Skin of body (tissue), 2 donors: ENCODE measurements around the gene PPP1R12B. TPM values are rescaled to one million over a fixed set of nuclear protein-coding genes. Genes with fewer than 3 reads are reported as not detected.
"Not testable (repeated sequence)": the region's sequence is repeated elsewhere in the genome, so short reads cannot be mapped to it uniquely, and the experiment has no call there.

Source experiments
- DNase-seq: peaks from one replicate; lab custom pipeline; 2025; lab: John Stamatoyannopoulos, UW
- total RNA-seq: library from RNA; depleted of rRNA; stranded (reverse); fragments of >200 nt; gene quantifications from one replicate; pipeline ENCODE4 v1.2.3, GENCODE V29; 2014

The PPP1R12B gene
- total RNA-seq, 1 donor from 2014 or later, result 43.0 TPM

GRCh38 chr1:202439308-202439707 lies 90.8 kb downstream of the PPP1R12B start:
- DNase-seq, result no peak

DNA sequence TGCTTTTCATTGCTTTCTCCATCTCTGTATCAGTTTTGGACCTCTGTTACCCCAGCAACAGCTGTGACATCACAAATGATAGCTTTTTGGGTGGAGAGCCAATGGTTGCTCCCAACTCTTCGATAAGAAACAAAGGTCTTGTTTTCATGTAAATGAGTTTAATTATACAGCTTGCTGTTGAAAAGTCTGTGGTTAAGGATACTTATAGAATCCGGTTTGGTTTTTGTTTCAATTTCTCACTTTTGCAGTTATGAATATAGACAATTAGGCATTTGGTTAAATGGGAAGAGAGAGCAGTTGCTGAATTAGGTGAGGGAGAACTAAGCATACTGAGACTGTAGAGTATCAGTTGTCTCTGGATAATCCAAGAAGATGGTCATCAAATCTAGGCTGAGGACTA lies 99.6 kb downstream of the PPP1R12B start:
- not testable (repeated sequence) for DNase-seq

DNA sequence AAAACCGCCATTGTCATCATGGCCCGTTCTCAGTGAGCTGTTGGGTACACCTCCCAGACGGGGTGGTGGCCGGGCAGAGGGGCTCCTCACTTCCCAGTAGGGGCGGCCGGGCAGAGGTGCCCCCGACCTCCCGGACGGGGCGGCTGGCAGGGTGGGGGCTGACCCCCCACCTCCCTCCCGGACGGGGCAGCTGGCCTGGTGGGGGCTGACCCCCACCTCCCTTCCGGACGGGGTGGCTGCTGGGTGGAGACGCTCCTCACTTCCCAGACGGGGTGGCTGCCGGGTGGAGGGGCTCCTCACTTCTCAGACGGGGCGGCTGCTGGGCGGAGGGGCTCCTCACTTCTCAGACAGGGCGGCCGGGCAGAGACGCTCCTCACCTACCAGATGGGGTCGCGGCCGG lies 103.1 kb downstream of the PPP1R12B start:
- not testable (repeated sequence) for DNase-seq

DNA sequence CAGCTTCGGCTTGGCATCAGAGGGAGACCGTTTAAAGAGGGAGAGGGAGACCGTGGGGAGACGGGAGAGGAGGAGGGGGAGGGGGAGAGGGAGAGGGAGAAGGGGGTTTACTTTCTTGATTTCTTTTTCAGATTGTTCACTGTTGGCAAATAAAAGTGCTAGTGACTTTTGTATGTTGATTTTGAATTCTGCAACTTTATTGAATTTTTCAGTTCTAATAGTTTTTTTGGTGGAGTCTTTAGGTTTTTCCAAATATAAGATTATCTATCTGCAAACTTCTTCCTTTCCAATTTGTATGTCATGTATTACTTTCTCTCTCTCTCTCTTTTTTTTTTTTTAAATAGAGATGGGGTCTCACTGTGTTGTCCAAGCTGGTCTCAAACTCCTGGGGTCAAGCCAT lies 104.0 kb downstream of the PPP1R12B start:
- no peak for DNase-seq

- DNase-seq, result not testable (repeated sequence)
Observed at GRCh38 chr1:202456372-202457169, 108.1 kb downstream of the PPP1R12B start.

DNA sequence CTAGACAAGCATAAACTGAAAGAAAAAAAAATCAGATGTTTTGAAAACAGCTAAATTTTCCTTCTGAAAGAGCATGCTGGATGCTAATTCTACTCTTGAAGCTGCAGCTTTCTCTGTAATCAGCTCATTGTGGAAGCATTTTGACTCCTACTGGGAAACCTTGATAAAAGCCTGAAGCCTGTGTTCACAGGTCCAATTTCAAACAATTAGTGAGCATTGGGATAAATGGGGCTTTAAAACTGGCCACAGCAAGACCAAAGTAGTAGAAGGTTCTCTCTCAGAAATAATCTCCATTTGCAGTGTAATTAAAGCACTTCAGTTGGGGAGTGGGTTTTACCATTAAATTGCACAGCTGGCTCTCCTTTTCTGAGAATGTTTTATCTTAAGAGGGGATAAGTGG lies 110.2 kb downstream of the PPP1R12B start:
- DNase-seq, result not testable (repeated sequence)

GRCh38 chr1:202459470-202460142 lies 111.1 kb downstream of the PPP1R12B start:
- DNase-seq, result not testable (repeated sequence)

GRCh38 chr1:202460143-202460495 lies 111.6 kb downstream of the PPP1R12B start:
- not testable (repeated sequence) for DNase-seq

DNA sequence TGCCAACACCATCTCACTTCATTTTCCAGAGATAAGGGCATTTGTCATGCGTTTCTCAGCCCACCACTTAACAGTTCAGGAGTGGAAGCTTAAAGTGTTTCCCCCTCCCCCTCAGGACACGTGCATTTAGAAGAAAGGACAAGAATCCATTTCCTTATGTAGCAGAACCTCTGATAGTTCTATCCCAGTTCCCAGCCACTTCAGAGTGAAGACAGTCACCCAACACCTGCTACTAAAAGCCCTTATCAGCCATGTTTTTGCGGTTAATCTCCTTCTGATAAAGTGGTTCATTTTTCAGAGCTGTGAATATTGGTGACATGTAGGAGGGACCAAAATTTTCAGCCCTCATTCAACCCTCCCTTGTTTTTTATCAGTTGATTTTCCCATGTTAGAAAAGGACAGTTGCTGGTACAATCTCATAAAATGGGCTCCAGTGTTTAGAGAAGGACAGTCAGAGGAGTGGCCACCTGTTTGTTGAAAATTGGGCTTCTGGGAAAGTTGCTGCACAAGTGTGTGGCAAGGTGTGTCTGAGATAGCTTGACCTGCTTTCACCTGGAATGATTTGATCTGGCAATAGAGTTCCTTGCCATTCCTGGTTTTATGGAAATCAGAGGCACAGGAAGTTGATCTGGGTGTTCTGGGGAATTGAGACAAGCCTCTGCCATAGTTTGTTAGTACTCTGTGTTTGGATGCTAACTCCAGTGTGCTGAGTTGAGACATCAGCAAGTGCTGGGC lies 114.0 kb downstream of the PPP1R12B start:
- DNase-seq, result no peak

DNA sequence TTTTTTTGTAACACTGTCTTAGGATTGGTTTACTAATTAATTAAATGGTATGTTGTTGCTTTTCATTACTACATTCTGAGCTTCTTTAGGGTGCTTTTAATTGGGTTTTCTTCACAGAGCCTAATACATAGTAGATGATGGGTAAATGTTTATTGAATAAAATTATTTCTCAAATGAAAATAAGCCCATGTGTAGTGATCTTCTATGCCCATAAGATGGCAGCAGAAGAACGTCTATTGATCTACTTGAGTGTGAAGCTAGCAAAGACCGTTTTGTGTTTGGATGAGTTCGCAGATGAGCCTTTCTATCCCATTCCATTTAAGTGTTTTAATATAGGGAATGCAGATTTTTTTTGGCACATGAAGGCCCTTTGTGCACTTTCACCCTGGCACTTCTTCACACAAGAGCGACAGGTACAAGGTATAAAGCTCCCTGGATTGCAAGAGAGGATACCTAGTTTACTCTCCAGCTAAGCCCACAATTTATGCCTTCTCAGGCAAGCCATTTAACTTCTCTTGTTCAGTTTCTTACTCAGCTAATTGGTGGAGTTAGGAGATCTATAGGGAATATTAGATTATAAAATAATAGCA lies 115.7 kb downstream of the PPP1R12B start:
- DNase-seq, result not testable (repeated sequence)

- not testable (repeated sequence) for DNase-seq
Observed at GRCh38 chr1:202465644-202466270, 117.3 kb downstream of the PPP1R12B start.

DNA sequence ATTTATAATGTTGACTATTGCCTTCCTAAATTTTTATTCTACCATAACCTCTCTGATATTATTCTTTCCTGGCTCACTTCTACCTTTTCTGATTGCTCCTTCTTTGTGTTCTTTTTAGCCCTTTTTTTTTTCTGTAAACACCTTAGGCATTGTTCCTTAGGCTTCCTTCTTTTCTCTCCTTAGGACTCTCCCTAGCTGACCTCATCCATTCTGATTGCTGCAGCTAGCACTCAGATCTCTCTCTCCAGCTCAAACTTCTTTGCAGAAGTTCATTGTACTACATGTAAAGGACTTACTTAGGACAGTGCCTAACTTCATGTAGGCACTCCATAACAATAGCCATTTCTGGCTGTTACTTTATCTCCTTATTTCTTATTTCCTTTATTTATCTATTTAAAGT lies 117.8 kb downstream of the PPP1R12B start:
- DNase-seq, result not testable (repeated sequence)

GRCh38 chr1:202467381-202467780 lies 118.9 kb downstream of the PPP1R12B start:
- DNase-seq, result not testable (repeated sequence)

- DNase-seq, result not testable (repeated sequence)
Observed at GRCh38 chr1:202468695-202469094, 120.2 kb downstream of the PPP1R12B start.

DNA sequence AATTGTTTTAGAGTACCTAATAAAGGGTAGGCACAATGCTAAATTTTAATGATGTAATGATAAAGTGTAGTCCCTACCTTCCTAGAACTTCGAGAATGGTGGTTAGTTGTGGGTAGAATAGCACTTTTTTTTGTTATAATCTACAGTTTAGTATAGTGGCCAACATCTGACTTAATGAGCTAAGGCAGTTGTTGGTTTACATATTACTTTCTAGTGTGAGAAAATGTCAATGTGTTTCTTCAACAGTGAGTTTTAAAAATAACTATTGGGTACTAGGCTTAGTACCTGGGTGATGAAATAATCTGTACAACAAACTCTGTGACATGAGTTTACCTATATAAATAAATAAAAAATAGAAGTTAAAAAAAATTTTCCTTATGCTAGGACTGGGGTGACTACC lies 120.6 kb downstream of the PPP1R12B start:
- DNase-seq, result not testable (repeated sequence)

- DNase-seq, result no peak
Observed at GRCh38 chr1:202471246-202471645, 122.7 kb downstream of the PPP1R12B start.

DNA sequence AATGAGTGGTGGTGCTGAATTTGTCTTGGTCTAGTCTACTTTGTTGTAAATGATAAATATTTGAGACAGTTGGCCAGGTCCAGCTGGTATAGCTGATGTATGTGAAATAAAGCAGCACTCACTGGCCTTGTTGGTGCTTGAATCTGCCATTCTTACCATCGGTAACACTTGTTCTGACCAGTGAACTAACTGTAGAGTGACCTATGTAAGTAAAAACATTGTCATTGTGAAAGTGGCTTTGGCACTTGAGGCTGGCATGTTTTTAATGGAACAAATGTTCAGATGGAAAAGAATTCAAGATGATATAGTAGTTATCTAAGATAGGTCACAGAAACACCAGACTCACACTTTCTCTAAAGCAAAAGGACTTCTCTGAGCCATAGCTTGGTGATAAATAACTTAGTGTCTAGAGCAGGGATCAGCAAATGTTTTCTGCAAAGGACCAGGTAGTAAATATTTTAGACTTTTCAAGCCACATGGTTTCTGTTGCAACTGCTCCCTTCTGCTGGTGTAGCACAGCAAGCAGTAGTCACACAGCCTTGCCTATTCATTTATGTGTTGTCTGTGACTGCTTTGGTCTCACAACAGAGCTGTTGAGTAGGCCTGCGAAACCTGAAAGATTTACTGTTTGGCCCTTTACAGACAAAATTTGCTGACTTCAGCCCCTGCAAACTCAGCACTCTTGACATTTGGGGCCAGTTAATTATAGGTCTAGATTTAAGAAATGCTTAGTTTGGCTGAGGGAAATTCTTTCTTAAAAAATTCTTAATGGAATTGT lies 124.0 kb downstream of the PPP1R12B start:
- not testable (repeated sequence) for DNase-seq

DNA sequence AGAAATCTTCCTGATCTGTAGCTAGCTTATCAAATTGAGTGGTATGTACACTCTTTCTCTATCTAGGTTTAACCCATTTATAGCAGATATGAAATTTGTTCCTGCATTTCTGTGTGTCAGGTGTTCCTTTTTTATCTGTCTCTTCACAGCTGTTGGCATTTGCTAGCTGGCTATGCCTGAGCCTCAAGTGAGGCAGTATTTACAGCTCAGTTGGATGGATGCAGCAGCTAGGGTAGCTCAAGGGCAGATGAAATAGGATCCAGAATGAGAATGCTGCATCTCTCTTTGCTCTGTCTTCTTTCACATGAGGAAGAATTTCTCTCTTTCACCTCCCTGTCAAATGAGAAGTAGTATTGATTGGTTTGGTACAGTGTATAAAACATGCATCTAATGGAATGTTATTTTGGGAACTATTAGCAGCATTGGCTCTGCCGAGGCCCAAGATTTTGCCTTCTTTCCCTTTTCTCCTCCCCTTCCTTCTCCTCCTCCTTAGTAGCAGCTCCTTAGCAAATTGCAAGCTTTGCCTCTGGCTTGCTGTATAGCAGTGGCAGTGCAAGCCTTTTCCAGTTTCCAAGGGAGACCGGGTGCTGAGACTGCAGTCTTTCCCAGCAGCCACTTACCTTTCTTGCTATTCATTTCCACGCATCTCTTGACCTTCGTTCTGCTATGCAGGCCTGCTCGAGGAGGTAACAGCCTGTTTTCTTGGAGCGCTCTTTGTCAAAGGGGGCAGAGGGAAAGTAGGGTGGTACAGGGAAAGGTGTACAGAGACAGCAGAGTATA lies 125.0 kb downstream of the PPP1R12B start:
- not testable (repeated sequence) for DNase-seq

- DNase-seq, result not testable (repeated sequence)
Observed at GRCh38 chr1:202479661-202480060, 131.2 kb downstream of the PPP1R12B start.

DNA sequence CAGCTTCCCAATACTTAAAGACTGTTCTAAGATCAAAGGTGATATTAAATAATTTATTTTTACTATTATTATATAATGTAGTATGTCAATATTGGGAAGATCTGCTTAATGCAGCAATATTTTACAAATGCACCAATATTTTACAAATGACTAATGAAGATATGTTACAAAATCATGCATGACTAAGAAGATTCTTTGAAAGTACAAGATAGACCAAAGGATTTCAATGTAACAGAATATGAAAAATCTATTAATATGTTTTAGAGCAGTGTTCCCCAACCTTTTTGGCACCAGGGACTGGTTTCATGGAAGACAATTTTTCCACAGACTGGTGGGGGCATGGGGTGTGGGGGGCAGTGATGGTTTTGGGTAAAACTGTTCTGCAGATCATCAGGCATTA lies 132.1 kb downstream of the PPP1R12B start:
- not testable (repeated sequence) for DNase-seq
